Cardiac septum (tissue), 1 donor: ENCODE results near the gene GEMIN2. TPM values are rescaled to one million over a fixed set of nuclear protein-coding genes. Genes with fewer than 3 reads are reported as not detected.
"Not testable (repeated sequence)": the region's sequence is repeated elsewhere in the genome, so short reads cannot be mapped to it uniquely, and the experiment has no call there.

Experiments
- DNase-seq: peaks from one replicate; pipeline ENCODE4 v3.0.0-alpha.2; 2020; ENCODE audit warnings: low spot score
- intact Hi-C: fragments of 100-400 bp; cut with DNase I; formaldehyde crosslinking; loops from one replicate; pipeline ENCODE4 v1.14.0; 2022
- total RNA-seq: library from RNA; stranded (reverse); fragmentation: NEBNext Ultra II Directional; extraction: Animal tissue kit (Norgen Biotek cat#: 25700); gene quantifications from one replicate; pipeline ENCODE4 v1.2.1, GENCODE V29; 2021
- donor health status: DM: no; HTN: no; CAD: no.

Gene GEMIN2
- total RNA-seq, 1 donor from 2014 or later, result 7.4 TPM

GRCh38 chr14:39174560-39175444 lies 60.7 kb downstream of the GEMIN2 start, which contains the start of gene PNN:
Gene PNN, plus strand, starts transcription at chr14:39175254. Its CDS starts 26 bp downstream, at chr14:39175280.
- intact Hi-C loops, result loop anchor here (2.0 to 5.0 kb wide), 2 partner anchors 73 to 258 kb away; partner anchors contain the start of genes FBXO33 and SEC23A
- DNase-seq, result peak; percentile 99

- peak; percentile 80 for DNase-seq
- intact Hi-C loops, result loop anchor here (2.0 kb wide), 1 partner anchor 257 kb away; the partner anchor contains the start of gene FBXO33
Observed at GRCh38 chr14:39175445-39176262, 61.5 kb downstream of the GEMIN2 start.

DNA sequence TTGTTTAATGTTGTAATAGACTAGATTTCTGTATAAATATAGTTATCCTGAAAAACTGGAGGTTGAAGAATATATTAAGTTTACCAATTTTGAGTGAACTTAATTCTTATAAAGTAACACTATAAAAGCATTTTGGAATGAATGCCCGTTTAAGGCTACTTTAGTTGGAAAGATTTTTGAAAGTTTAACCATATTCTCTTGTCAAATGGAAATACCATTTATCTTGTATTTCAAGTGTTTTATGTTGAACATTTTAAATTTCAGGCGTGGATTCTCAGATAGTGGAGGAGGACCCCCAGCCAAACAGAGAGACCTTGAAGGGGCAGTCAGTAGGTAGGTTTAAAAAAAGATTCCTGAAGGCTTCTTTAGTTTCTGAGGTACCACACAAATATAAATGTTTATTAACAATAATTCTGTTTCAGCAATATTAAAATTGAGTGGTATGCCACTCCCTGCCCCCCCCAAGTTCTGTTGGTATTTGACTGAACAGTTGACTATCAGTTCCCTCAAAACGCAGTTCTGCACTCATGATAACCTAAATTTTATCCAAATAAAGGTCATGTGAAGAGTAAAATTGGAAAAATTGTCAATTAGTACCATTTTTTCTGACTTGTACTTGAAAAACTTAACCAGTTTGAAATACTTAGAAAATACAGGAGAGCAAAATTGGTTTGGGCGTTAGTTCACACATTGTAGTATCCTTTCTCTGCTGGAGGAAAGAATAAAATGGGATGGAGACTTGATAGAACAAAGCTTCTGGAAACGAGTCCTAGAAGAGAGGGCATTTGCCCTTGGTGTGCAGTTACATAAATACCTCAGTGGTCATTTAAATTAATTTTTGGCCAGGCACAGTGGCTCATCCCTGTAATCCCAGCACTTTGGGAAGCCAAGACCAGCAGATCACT lies 62.4 kb downstream of the GEMIN2 start:
- intact Hi-C loops, result no loop called here
- DNase-seq, result no peak

GRCh38 chr14:39177168-39177545 lies 63.0 kb downstream of the GEMIN2 start:
- intact Hi-C loops, result no loop called here

GRCh38 chr14:39179042-39179441 lies 64.9 kb downstream of the GEMIN2 start:
- intact Hi-C loops, result no loop called here
- no peak for DNase-seq

More at GRCh38 chr14:39177168-39177545, 63.0 kb downstream of the GEMIN2 start:
- DNase-seq, result no peak

DNA sequence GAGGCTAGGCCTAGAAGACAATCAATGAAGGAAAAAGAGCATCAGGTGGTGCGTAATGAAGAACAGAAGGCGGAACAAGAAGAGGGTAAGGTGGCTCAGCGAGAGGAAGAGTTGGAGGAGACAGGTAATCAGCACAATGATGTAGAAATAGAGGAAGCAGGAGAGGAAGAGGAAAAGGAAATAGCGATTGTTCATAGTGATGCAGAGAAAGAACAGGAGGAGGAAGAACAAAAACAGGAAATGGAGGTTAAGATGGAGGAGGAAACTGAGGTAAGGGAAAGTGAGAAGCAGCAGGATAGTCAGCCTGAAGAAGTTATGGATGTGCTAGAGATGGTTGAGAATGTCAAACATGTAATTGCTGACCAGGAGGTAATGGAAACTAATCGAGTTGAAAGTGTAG lies 66.4 kb downstream of the GEMIN2 start:
- intact Hi-C loops, result no loop called here

DNA sequence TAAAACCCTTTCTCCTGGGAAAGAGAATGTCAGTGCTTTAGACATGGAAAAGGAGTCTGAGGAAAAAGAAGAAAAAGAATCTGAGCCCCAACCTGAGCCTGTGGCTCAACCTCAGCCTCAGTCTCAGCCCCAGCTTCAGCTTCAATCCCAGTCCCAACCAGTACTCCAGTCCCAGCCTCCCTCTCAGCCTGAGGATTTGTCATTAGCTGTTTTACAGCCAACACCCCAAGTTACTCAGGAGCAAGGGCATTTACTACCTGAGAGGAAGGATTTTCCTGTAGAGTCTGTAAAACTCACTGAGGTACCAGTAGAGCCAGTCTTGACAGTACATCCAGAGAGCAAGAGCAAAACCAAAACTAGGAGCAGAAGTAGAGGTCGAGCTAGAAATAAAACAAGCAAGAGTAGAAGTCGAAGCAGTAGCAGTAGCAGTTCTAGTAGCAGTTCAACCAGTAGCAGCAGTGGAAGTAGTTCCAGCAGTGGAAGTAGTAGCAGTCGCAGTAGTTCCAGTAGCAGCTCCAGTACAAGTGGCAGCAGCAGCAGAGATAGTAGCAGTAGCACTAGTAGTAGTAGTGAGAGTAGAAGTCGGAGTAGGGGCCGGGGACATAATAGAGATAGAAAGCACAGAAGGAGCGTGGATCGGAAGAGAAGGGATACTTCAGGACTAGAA lies 67.0 kb downstream of the GEMIN2 start:
- no peak for DNase-seq
- intact Hi-C loops, result no loop called here

More for the DNA sequence above, 66.4 kb downstream of the GEMIN2 start:
- no peak for DNase-seq

- DNase-seq, result no peak
- intact Hi-C loops, result no loop called here
Observed at GRCh38 chr14:39181693-39182047, 67.5 kb downstream of the GEMIN2 start.

DNA sequence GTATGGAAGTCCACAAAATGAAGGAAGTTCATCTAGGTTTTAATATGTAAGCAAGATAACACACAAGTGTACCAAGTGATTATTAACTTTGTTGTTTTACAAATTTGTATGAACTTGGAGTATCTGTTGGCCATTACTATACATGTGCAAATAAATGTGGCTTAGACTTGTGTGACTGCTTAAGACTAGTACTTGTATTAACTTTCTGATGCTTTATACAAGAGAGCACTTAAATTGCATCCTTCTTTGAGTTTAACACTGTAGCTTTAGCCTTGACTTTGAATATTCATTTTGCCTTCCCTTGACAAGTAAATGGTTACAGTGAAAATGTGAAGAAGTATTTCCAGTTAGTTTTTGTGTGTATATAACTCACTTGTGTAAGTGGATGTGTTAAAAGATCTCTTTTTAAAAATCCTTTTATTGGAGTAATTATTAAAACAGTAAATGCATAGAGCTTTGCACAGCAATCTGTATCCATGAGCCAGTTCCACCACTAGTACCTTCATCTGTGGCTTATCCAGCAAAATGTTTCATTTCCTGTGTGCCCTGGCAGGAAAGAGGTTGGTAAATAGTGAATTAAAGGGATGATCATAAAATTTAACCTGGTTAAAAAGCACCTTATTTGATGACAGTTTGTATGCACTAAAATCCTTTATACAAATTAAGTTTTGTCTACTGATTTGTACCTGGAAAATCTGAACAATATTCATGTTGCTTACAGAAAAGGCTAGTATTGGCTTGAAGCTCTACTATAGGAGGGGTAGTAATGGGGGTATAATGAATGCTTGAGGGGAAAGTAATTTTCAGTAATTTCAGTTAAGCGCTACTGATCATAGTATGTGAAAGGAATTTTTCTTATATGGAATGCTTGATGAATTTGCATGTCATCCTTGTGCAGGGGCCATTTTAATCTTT lies 68.9 kb downstream of the GEMIN2 start:
- intact Hi-C loops, result no loop called here

GRCh38 chr14:39183685-39184003 lies 69.5 kb downstream of the GEMIN2 start:
- DNase-seq, intact Hi-C loops: not testable (repeated sequence)

More for the DNA sequence above, 68.9 kb downstream of the GEMIN2 start:
- no peak for DNase-seq

DNA sequence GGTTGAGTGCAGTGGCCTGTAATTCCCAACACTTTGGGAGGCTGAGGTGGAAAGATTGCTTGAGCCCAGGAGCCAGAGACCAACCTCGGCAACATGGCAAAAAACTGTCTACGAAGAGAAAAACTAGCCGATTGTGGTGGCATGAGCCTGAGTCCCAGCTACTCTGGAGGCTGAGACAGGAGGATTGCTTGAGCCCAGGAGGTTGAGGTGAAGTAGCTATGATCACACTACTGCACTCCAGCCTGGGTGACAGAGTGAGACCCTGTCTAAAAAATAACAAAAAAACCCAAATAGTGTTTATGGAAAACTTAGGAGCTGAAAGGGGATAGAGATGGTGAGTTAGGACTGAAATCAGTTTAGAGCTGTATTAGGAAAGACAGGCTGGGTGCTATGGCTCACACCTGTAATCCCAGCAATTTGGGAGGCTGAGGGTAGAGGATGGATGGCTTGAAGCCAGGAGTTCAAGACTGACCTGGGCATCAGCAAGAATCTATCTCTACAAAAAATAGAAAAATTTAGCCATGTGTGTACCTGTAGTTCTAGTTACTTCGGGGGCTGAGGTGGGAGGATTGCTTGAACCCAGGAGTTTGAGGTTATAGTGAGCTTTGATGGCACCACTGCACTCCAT lies 70.6 kb downstream of the GEMIN2 start:
- no peak for DNase-seq
- intact Hi-C loops, result no loop called here

GRCh38 chr14:39185256-39186049 lies 71.3 kb downstream of the GEMIN2 start:
- intact Hi-C loops, result no loop called here

More at GRCh38 chr14:39185256-39186049, 71.3 kb downstream of the GEMIN2 start:
- no peak for DNase-seq

Other genes starting within 250 kb of the GEMIN2 start
- gene SEC23A, start 11.1 kb upstream of the GEMIN2 start, total RNA-seq, result 90.9 TPM
- gene TRAPPC6B, start 56.0 kb downstream of the GEMIN2 start, total RNA-seq, result 24.0 TPM
- 30.0 TPM for gene PNN, start 60.9 kb downstream of the GEMIN2 start, total RNA-seq
- gene MIA2, start 119.6 kb downstream of the GEMIN2 start, total RNA-seq, result 24.0 TPM